RWPE1 (cell line): ENCODE results near the gene FBXO39.
A peak's percentile ranks its signal among the peaks of the same experiment; 100 is the strongest.
"Not testable (repeated sequence)": the region's sequence is repeated elsewhere in the genome, so short reads cannot be mapped to it uniquely, and the experiment has no call there.

Experiments
- CTCF ChIA-PET: fragments of 350-600 bp; sonication (Branson Sonifier 250); formaldehyde crosslinking; extraction: SDS; loops from one replicate; lab custom pipeline; 2021; lab: Yijun Ruan, JAX
- POLR2A ChIA-PET: fragments of 400-600 bp; formaldehyde crosslinking; extraction: SDS; loops from one replicate; lab custom pipeline; 2020; ENCODE audit warnings: antibody characterized with exemption; ENCODE audit not compliant: low non-redundant PET; lab: Yijun Ruan, JAX
- DNase-seq: peaks from one replicate; pipeline ENCODE4 v3.0.0; 2012; ENCODE audit warnings: low spot score
- H3K27ac ChIP-seq: fragments of 450-650 bp; 2 replicates; pipeline ENCODE4 v1.5.1; 2017
- TF ChIP-seq, protein P1 (sequence below): fragments of 450-650 bp; conservative IDR thresholded peaks from 2 replicates; pipeline ENCODE4 v1.5.1; 2017; ENCODE audit warnings: low read depth, mild to moderate bottlenecking

The FBXO39 gene

DNA sequence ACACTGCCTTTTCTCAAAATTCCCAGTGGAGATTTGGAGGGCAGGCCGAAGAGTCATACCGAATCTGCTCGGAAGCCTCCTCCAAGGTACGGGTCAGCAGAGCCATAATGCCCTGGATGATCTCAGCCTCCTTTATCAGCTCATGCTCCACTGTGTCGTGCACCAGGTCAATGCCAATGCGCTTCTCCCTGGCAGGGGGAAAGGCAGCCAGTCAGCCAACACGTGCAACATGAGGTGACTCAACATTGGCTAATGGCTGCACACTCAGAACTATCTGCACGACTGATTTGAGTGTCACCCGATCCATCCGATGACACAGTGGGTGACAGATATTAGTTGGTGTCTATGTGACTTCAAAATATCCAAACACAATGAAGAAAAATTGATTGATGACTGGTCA is 39.8 kb downstream of the FBXO39 start:
- ChIA-PET POLR2A (no interaction called here), CTCF (no interaction called here)
- TF ChIP-seq, protein P1, sequence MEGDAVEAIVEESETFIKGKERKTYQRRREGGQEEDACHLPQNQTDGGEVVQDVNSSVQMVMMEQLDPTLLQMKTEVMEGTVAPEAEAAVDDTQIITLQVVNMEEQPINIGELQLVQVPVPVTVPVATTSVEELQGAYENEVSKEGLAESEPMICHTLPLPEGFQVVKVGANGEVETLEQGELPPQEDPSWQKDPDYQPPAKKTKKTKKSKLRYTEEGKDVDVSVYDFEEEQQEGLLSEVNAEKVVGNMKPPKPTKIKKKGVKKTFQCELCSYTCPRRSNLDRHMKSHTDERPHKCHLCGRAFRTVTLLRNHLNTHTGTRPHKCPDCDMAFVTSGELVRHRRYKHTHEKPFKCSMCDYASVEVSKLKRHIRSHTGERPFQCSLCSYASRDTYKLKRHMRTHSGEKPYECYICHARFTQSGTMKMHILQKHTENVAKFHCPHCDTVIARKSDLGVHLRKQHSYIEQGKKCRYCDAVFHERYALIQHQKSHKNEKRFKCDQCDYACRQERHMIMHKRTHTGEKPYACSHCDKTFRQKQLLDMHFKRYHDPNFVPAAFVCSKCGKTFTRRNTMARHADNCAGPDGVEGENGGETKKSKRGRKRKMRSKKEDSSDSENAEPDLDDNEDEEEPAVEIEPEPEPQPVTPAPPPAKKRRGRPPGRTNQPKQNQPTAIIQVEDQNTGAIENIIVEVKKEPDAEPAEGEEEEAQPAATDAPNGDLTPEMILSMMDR, result no peak
- DNase-seq, result no peak
- H3K27ac ChIP-seq, result no peak overlapping the region

DNA sequence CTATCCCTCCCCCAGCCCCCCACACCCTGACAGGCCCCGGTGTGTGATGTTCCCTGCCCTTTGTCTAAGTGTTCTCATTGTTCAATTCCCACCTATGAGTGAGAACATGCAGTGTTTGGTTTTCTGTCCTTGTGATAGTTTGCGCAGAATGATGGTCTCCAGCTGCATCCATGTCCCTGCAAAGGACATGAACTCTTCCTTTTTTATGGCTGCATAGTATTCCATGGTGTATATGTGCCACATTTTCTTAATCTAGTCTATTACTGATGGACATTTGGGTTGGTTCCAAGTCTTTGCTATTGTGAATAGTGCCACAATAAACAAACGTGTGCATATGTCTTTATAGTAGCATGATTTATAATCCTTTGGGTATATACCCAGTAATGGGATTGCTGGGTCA is 40.4 kb downstream of the FBXO39 start:
- CTCF ChIA-PET, POLR2A ChIA-PET, DNase-seq, H3K27ac ChIP-seq: not testable (repeated sequence)

DNA sequence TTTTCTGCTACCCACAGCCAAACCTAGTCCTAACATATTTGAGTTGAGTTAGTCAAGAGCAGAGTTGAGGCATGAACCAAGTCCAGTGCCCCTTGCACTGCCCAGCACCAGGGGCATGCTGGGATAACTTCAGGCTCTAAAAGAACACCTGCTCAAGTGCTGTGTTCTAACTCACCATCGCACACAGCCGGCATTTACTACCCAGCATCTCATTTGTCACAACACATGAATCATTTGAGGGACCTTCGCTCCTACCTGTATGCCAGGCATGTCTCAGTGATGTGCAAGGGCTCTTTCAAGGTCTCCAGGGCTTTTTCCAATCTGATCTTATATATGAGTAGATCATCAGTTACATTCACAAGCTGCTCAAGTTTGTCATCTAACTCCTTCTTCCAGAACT is 42.9 kb downstream of the FBXO39 start:
- POLR2A ChIA-PET, result no interaction called here
- no peak overlapping the region for H3K27ac ChIP-seq
- TF ChIP-seq, protein P1, result no peak
- no peak for DNase-seq
- CTCF ChIA-PET, result no interaction called here

DNA sequence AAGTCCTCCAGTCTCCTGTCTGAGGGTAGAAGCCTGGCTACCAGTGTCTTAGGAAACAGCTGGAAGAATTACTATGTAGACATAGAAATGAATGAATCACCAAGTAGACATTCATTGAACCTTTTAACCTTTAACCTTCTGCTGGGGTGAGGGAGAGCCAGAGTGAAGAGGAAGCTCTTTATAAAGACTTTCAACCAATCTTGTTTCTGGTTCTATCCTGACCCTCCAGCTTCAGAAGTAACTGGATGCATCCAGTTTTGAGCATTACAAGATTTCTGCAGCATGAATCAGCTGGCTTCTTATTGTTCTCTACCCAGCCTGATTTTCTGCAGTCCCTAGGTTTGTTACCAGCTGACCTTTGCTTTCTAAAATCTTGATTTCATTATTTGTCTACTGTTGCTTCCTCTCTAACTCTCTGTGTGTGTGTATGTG is 47.0 kb downstream of the FBXO39 start:
- POLR2A ChIA-PET, result no interaction called here
- DNase-seq, result peak; percentile 93
- CTCF ChIA-PET, result interaction anchor here (0.7 kb wide), 1 partner anchor 206 kb away, joined by 3 read pairs; no protein-coding TSS in a partner anchor

DNA sequence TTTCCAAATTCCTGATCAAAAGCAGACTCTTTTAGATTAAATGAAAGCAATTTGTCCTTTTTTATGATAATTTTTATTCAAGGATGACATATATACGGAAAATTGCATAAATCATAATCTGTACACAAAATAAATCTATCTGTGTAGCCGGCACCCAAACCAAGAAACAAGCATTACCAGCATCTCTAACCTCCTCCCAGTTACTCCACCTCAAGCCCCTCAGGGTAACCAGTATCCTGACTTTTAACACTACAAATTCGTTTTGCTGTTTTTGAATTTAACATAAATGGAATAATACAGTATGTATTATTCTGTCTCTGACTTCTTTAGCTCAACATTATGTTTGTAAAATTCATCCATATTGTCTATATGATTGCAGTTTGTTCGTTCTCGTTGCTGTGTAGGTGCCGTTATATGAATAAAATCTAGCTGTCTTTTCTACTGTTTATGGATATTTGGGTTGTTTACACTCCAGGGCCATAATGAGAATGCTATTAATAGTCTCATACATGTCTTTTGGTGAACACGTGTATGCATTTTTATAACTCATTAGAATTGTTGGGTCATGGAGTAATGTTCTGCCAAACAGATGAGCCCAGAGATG is 54.5 kb downstream of the FBXO39 start:
- DNase-seq, result no peak
- H3K27ac ChIP-seq, result no peak overlapping the region
- POLR2A ChIA-PET, result no interaction called here
- CTCF ChIA-PET, result no interaction called here
- TF ChIP-seq, protein P1, result no peak

More for the DNA sequence above, 47.0 kb downstream of the FBXO39 start:
- H3K27ac ChIP-seq, result no peak overlapping the region
- TF ChIP-seq, protein P1, result no peak

DNA sequence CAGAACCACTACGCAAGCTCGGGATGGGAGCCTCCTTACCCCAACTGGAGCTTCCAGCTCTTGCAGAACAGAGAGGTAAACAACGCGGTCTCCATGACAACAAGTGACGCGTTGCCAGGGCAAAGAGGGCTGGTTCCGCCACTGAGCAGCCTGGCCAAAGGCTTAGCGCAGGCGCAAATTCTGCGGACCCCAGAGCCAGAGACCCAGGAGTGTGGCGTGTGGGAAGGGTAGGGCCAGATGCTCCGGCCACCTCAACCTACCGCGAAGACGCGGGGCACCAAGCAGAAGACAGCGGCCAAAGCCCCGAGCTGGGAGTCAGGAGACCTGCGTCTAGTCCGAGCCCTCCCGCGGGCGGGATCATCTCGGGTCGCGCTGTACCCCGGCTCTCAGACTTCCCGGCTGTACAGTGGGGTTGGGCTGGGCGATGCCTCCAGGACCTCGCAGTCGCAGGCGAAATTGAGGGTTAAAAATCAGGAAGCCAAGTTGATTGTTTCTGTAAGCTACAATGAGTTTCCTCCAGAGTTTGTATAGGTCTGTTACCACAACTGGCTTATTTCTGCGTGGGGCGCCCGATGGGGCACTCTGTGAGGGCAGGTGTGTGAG is 55.7 kb downstream of the FBXO39 start, which contains the start of gene TEKT1:
TEKT1 (minus strand) TSS at position 69 of the 603 bp plus-strand sequence. CDS start 1,353 bp downstream, outside the sequence.
- ChIA-PET POLR2A (no interaction called here), CTCF (interaction anchor here (0.7 to 1.9 kb wide), 4 partner anchors 12 to 130 kb away, joined by 3 to 11 read pairs (median 4); no protein-coding TSS in a partner anchor)
- peak; percentile 76 for DNase-seq
- TF ChIP-seq, protein P1, result no peak
- no peak within 1 kb of the TSS for H3K27ac ChIP-seq
